Stomach (tissue), 9 donors: ENCODE measurements around the gene KMT5C. TPM values are rescaled to one million over a fixed set of nuclear protein-coding genes. Genes with fewer than 3 reads are reported as not detected.
"Not testable (repeated sequence)": the region's sequence is repeated elsewhere in the genome, so short reads cannot be mapped to it uniquely, and the experiment has no call there.

Source experiments
- DNase-seq, 2 donors: peaks; one replicate each; pipeline versions ENCODE4 v3.0.0 to v3.0.0-alpha.2; 2013 to 2019
- H3K27ac ChIP-seq, 5 donors: fragments of 200-600 bp in 4 of 5; sonication (generic) in 4 of 5; one replicate each; pipeline ENCODE4 v1.5.1; 2013 to 2019; ENCODE audit warnings: mild to moderate bottlenecking in 1 of 5, moderate library complexity in 1 of 5
- H3K27me3 ChIP-seq, 3 donors: fragments of 200-600 bp; sonication (generic); one replicate each; pipeline ENCODE4 v1.5.1; 2017 to 2019; ENCODE audit warnings: mixed run types in 1 of 3
- H3K36me3 ChIP-seq, 4 donors: fragments of 200-600 bp; sonication (generic); 1 replicate in 3 of 4; 2 replicates in 1 of 4; pipeline ENCODE4 v1.5.1; 2016 to 2019
- H3K4me1 ChIP-seq, 4 donors: fragments of 200-600 bp; sonication (generic); one replicate each; pipeline ENCODE4 v1.5.1; 2016 to 2019
- H3K4me3 ChIP-seq, 4 donors: fragments of 200-600 bp; sonication (generic) in 3 of 4; one replicate each; pipeline ENCODE4 v1.5.1; 2016 to 2019; ENCODE audit warnings: mild to moderate bottlenecking in 1 of 4
- H3K9me3 ChIP-seq, 4 donors: fragments of 200-600 bp; sonication (generic); one replicate each; pipeline ENCODE4 v1.5.1; 2016 to 2019
- EP300 ChIP-seq: sonication (generic); formaldehyde crosslinking; IDR thresholded peaks from one replicate; pipeline ENCODE4 v1.6.1; 2017; ENCODE audit warnings: antibody characterized with exemption
- POLR2A ChIP-seq, 4 donors: fragments of 450-650 bp; IDR thresholded peaks; one replicate each; pipeline ENCODE4 v1.6.1; 2016; ENCODE audit warnings: antibody characterized with exemption in 4 of 4, control low read depth in 2 of 4, mild to moderate bottlenecking in 1 of 4, moderate library complexity in 1 of 4
- POLR2AphosphoS5 ChIP-seq, 3 donors: sonication (generic); formaldehyde crosslinking; IDR thresholded peaks; one replicate each; pipeline ENCODE4 v1.6.1; 2016; ENCODE audit warnings: antibody characterized with exemption in 3 of 3
- WGBS, 5 donors: extraction: QIAGEN DNeasy Blood & Tissue Kit in 3 of 5; methylation state at CpG; one replicate each; pipeline versions ENCODE4 v1.1.5 to v1.1.7; 2013 to 2018; 5-methylcytosine and 5-hydroxymethylcytosine counted together
- intact Hi-C: fragments of 100-400 bp; cut with DNase I; formaldehyde crosslinking; loops from one replicate; pipeline ENCODE4 v1.15.1; 2023; ENCODE audit warnings: low total_unique reads
- polyA plus RNA-seq, 3 donors: library from polyadenylated mRNA; stranded (reverse); fragments of 200-250 nt; gene quantifications; one replicate each; pipeline ENCODE4 v1.2.3, GENCODE V29; 2013
- total RNA-seq, 5 donors: library from RNA; depleted of rRNA; stranded (reverse); fragments of >200 nt; gene quantifications; one replicate each; pipeline versions ENCODE4 v1.1.0 to v1.2.3, GENCODE V29; 2014 to 2016
- TF ChIP-seq, protein P1 (sequence below), 7 experiments: fragments of 450-650 bp in 4 of 7; fragments of 200-600 bp in 3 of 7; sonication (generic) in 3 of 7; IDR thresholded peaks; one replicate each; pipeline ENCODE4 v1.5.1; 2016 to 2019; ENCODE audit warnings: antibody characterized with exemption in 7 of 7, control low read depth in 2 of 7, mild to moderate bottlenecking in 1 of 7
- donor health status: healthy with polysubstance abuse.
- donor health status: Bipolar disorder and iron deficiency.
- donor health status: healthy.

KMT5C gene
- total and polyA plus RNA-seq, 8 donors = 2.7 to 122 (median 12.2) TPM

DNA sequence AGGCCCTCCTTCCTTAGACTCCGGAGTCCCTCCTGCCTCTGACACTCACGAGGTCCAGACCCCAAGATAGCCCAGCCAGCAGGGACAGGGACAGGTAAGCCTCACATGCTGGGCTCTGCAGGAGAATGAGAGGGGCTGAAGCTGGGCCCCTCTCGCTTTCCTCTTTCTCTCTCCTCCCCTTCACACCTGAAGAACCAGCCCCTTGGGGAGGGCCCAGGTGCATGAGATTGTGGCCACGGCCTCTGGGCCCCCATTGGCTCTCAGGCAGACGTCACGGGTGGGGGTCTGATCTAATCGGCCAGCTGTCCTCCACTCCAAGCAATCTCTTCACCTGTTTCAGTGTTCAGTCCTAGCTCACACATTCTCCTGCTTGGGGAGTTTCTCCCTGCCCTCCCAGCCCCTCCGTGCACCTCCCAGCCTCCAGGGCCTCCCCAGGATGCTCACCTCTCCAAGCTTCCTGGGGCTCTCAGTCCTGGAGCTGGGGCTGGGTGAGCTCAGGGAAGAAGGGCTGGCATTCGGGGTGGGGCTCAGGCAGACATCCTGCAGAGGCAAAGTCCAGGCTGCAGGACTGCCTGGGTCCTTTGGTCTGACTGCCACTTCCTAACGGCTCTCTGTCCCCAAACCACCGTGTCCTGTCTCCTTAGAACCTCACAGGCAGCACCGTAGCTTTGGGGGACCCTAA, 17.3 kb upstream of the KMT5C start:
- peak in 1 of 2 donors; percentile 1 for DNase-seq
- intact Hi-C loops = no loop called here
- no peaks in the 10 kb centered on the region for H3K36me3 ChIP-seq
- TF ChIP-seq POLR2AphosphoS5 (IDR thresholded peaks at IDR 0.05) (no peak), EP300 (no peak), POLR2A (IDR thresholded peaks at IDR 0.05) (no peak)
- TF ChIP-seq, protein P1, sequence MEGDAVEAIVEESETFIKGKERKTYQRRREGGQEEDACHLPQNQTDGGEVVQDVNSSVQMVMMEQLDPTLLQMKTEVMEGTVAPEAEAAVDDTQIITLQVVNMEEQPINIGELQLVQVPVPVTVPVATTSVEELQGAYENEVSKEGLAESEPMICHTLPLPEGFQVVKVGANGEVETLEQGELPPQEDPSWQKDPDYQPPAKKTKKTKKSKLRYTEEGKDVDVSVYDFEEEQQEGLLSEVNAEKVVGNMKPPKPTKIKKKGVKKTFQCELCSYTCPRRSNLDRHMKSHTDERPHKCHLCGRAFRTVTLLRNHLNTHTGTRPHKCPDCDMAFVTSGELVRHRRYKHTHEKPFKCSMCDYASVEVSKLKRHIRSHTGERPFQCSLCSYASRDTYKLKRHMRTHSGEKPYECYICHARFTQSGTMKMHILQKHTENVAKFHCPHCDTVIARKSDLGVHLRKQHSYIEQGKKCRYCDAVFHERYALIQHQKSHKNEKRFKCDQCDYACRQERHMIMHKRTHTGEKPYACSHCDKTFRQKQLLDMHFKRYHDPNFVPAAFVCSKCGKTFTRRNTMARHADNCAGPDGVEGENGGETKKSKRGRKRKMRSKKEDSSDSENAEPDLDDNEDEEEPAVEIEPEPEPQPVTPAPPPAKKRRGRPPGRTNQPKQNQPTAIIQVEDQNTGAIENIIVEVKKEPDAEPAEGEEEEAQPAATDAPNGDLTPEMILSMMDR (IDR thresholded peaks at IDR 0.05) = no peak
- 44 to 60% (median 57%) methylated on average over 11 to 12 of the region's 12 CpGs for WGBS, 5 donors
- no peak overlapping the region for H3K27ac ChIP-seq
- no peak overlapping the region for H3K4me3 ChIP-seq
- no peaks in the 10 kb centered on the region for H3K9me3 ChIP-seq
- H3K4me1 ChIP-seq = peaks cover 0 to 11% (median 0%) of the 10 kb centered on the region in 4 donors
- H3K27me3 ChIP-seq = peaks cover 0 to 28% (median 3%) of the 10 kb centered on the region in 3 donors

DNA sequence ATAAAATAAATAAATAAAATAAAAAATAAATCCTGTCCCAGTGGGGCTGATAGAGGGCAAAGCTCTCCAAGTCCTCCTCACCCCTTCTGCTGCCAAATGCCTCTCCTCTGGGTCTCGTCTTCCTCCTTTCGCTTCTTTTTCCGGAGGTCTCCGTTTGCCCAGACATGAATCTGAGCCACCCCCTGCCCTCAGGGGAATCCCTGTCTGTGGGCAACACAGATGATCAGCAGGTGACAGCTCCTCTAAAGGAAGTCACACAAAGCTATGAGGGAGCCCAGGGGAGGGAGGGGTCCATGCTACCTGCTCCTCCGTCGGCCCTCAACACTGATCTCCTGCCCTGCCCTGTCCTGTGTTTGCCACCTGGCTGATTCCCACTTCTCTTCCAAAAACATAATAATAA, 15.0 kb upstream of the KMT5C start:
- TF ChIP-seq, protein P1 (IDR thresholded peaks at IDR 0.05) = no peak
- TF ChIP-seq EP300 (no peak), POLR2AphosphoS5 (IDR thresholded peaks at IDR 0.05) (no peak), POLR2A (IDR thresholded peaks at IDR 0.05) (no peak)
- DNase-seq = peak in 1 of 2 donors; percentile 1
- intact Hi-C loops = no loop called here
- H3K27me3 ChIP-seq = peaks cover 0 to 25% (median 3%) of the 10 kb centered on the region in 3 donors
- no peaks in the 10 kb centered on the region for H3K36me3 ChIP-seq
- H3K4me3 ChIP-seq = no peak overlapping the region
- no peaks in the 10 kb centered on the region for H3K9me3 ChIP-seq
- H3K4me1 ChIP-seq = peaks cover 0 to 20% (median 0%) of the 10 kb centered on the region in 4 donors
- H3K27ac ChIP-seq = peak overlapping the region in 1 of 5 donors; percentile 51
- WGBS, 5 donors = 77 to 90% (median 84%) methylated on average over 6 of the region's 6 CpGs

DNA sequence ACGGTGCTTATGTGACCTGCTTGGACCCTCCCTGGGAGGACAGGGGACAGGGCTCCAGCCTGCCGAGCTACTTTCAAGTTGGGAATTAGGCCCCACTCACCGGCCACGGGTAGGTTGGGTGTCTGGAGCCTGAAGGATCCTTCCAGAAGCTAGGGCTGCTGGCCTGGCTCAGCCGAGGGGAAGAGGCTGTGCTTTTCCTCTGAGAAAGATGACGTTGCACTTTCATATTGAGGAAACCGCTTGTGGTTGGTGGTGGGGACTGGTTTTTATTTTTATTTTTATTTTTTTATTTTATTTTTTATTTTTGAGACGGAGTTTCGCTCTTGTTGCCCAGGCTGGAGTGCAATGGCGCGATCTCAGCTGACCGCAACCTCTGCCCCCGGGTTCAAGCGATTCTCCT, 14.5 kb upstream of the KMT5C start, which contains the start of gene TMEM150B:
TMEM150B (minus strand) TSS at position 170 of the 400 bp plus-strand sequence. CDS start 4,305 bp downstream, outside the sequence.
- Histone ChIP-seq H3K36me3 (no peaks in the 10 kb centered on the region), H3K27me3 (peaks cover 0 to 23% (median 1%) of the 10 kb centered on the region in 3 donors), H3K9me3 (no peaks in the 10 kb centered on the region), H3K4me1 (peaks cover 0 to 20% (median 0%) of the 10 kb centered on the region in 4 donors), H3K27ac (peak within 1 kb of the TSS in 2 of 5 donors; percentile 20 to 51), H3K4me3 (no peak within 1 kb of the TSS)
- no peak for TF ChIP-seq POLR2AphosphoS5 (IDR thresholded peaks at IDR 0.05)
- TF ChIP-seq POLR2A (IDR thresholded peaks at IDR 0.05) = no peak
- TF ChIP-seq, protein P1 (IDR thresholded peaks at IDR 0.05) = no peak
- TF ChIP-seq EP300 = no peak
- 71 to 84% (median 78%) methylated on average over 12 to 14 of the region's 14 CpGs for WGBS, 5 donors
- intact Hi-C loops = no loop called here
- DNase-seq = peak in 1 of 2 donors; percentile 12

DNA sequence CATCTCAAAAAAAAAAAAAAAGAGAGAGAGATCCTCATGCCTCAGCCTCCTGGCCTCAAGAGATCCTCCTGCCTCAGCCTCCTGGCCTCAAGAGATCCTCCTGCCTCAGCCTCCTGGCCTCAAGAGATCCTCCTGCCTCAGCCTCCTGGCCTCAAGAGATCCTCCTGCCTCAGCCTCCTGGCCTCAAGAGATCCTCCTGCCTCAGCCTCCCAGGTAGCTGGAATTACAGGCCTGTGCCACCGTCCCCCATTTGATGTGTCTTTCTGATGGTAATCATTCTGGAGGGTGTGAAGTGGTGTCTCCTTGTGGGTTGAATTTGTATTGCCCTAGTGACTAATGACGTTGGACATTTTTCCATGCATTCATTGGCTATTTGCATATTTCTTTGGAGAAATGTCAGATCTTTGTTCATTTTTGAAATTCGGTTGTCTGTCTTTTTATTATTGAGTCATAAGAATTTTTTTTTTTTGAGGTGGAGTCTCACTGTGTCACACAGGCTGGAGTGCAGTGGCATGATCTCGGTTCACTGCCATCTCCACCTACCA, 10.8 kb upstream of the KMT5C start:
- DNase-seq = peak in 1 of 2 donors; percentile 3
- H3K4me3 ChIP-seq, H3K4me1 ChIP-seq, intact Hi-C loops, H3K9me3 ChIP-seq, H3K27ac ChIP-seq, H3K36me3 ChIP-seq: not testable (repeated sequence)
- peaks cover 0 to 15% (median 0%) of the 10 kb centered on the region in 3 donors for H3K27me3 ChIP-seq
- 75 to 88% (median 79%) methylated on average over 4 of the region's 4 CpGs for WGBS, 5 donors

DNA sequence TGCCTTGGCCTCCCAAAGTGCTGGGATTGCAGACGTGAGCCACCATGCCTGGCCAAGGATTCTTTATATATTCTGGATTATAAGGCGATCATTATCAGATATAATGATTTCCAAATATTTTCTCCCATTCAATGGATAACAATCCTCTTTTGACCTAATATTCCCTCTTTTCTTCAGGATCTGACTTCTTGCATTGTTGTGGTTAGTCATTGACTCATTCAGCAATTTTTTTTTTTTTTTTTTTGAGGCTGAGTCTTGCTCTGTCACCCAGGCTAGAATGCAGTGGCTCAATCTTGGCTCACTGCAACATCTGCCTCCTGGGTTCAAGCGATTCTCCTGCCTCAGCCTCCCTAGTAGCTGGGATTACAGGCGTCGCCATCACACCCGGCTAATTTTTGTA, 9.9 kb upstream of the KMT5C start:
- H3K4me3 ChIP-seq, intact Hi-C loops, H3K27ac ChIP-seq, H3K9me3 ChIP-seq, DNase-seq, H3K4me1 ChIP-seq, H3K36me3 ChIP-seq: not testable (repeated sequence)
- WGBS, 5 donors = 82 to 90% (median 88%) methylated on average over 6 of the region's 6 CpGs
- peaks cover 0 to 25% (median 0%) of the 10 kb centered on the region in 3 donors for H3K27me3 ChIP-seq
